Muscle of leg (tissue), 11 donors: Measurements from ENCODE around the gene TOP1. TPM values are rescaled to one million over a fixed set of nuclear protein-coding genes. Genes with fewer than 3 reads are reported as not detected.
A peak's percentile ranks its signal among the peaks of the same experiment; 100 is the strongest.

Source experiments
- DNase-seq: peaks from one replicate; pipeline ENCODE4 v3.0.0; 2013
- H3K27ac ChIP-seq: one replicate; pipeline ENCODE4 v1.5.1; 2013; ENCODE audit warnings: mild to moderate bottlenecking, low read length, control low read depth
- H3K27me3 ChIP-seq: one replicate; pipeline ENCODE4 v1.6.1; 2013; ENCODE audit warnings: low read length; ENCODE audit not compliant: control insufficient read depth, insufficient read depth
- H3K36me3 ChIP-seq: one replicate; pipeline ENCODE4 v1.6.1; 2013; ENCODE audit warnings: low read length; ENCODE audit not compliant: control insufficient read depth, insufficient read depth
- H3K4me1 ChIP-seq: one replicate; pipeline ENCODE4 v1.6.1; 2013; ENCODE audit warnings: low read length; ENCODE audit not compliant: control insufficient read depth, insufficient read depth
- H3K4me3 ChIP-seq: one replicate; pipeline ENCODE4 v1.5.1; 2013; ENCODE audit warnings: low read length, control low read depth
- H3K9me3 ChIP-seq: replicated peaks from 2 replicates; pipeline ENCODE4 v1.6.1; 2013; ENCODE audit warnings: low read depth, low read length; ENCODE audit not compliant: control insufficient read depth
- WGBS: methylation state at CpG from one replicate; pipeline ENCODE4 v1.1.5; 2013; ENCODE audit warnings: missing lambda C conversion rate; ENCODE audit not compliant: insufficient coverage; 5-methylcytosine and 5-hydroxymethylcytosine counted together
- polyA plus RNA-seq, 8 donors: library from polyadenylated mRNA; unstranded; fragments of 120-200 nt; gene quantifications; one replicate each; pipeline versions ENCODE4 v1.2.1 to v1.2.3, GENCODE V29; 2013; ENCODE audit warnings: inconsistent platforms in 1 of 8, low replicate concordance in 1 of 8; ENCODE audit not compliant: insufficient read length in 8 of 8, insufficient read depth in 1 of 8
- total RNA-seq: library from RNA; stranded (reverse); fragments of 120-200 nt; gene quantifications from one replicate; pipeline ENCODE4 v1.2.4, GENCODE V29; 2013

Gene TOP1
- total and polyA plus RNA-seq, 9 donors = 17.2 to 71.6 (median 57.9) TPM

- Histone ChIP-seq H3K27ac (peak overlapping the region; percentile 91), H3K9me3 (no peaks in the 10 kb centered on the region), H3K36me3 (peaks cover 17% of the 10 kb centered on the region), H3K4me1 (peaks cover 32% of the 10 kb centered on the region), H3K27me3 (no peaks in the 10 kb centered on the region), H3K4me3 (peak overlapping the region; percentile 66)
- WGBS = 26% methylated on average over 22 of the region's 23 CpGs
- DNase-seq = no peak
Measured at GRCh38 chr20:41135888-41136679, 107.5 kb downstream of the TOP1 start.

- under 1% methylated on average over 121 of the region's 121 CpGs for WGBS
- Histone ChIP-seq H3K36me3 (peaks cover 17% of the 10 kb centered on the region), H3K4me3 (peak within 1 kb of the TSS; percentile 66), H3K27ac (peak within 1 kb of the TSS; percentile 91), H3K27me3 (no peaks in the 10 kb centered on the region), H3K4me1 (peaks cover 40% of the 10 kb centered on the region), H3K9me3 (no peaks in the 10 kb centered on the region)
- peak; percentile 95 for DNase-seq
Measured at GRCh38 chr20:41136680-41137613, 108.3 kb downstream of the TOP1 start, which contains the start of gene PLCG1. PLCG1 (plus strand) TSS chr20:41137543; CDS start chr20:41137642, 99 bp downstream.

- Histone ChIP-seq H3K27me3 (no peaks in the 10 kb centered on the region), H3K36me3 (peaks cover 16% of the 10 kb centered on the region), H3K9me3 (no peaks in the 10 kb centered on the region), H3K4me1 (peaks cover 47% of the 10 kb centered on the region), H3K27ac (peak overlapping the region; percentile 88), H3K4me3 (peak overlapping the region; percentile 55)
- peak; percentile 94 for DNase-seq
- under 1% methylated on average over 64 of the region's 66 CpGs for WGBS
Measured at GRCh38 chr20:41137614-41138474, 109.2 kb downstream of the TOP1 start.

GRCh38 chr20:41138475-41139226 is 110.0 kb downstream of the TOP1 start:
- peaks cover 50% of the 10 kb centered on the region for H3K4me1 ChIP-seq
- H3K36me3 ChIP-seq = peaks cover 16% of the 10 kb centered on the region
- DNase-seq = peak; percentile 53
- 1% methylated on average over 9 of the region's 12 CpGs for WGBS
- H3K27me3 ChIP-seq = no peaks in the 10 kb centered on the region
- peak overlapping the region; percentile 88 for H3K27ac ChIP-seq
- H3K4me3 ChIP-seq = peak overlapping the region; percentile 55
- no peaks in the 10 kb centered on the region for H3K9me3 ChIP-seq

- WGBS = 80% methylated on average over 1 of the region's 5 CpGs
- H3K27ac ChIP-seq = peak overlapping the region; percentile 88
- H3K27me3 ChIP-seq = no peaks in the 10 kb centered on the region
- no peak for DNase-seq
- peak overlapping the region; percentile 55 for H3K4me3 ChIP-seq
- peaks cover 52% of the 10 kb centered on the region for H3K4me1 ChIP-seq
- peaks cover 19% of the 10 kb centered on the region for H3K36me3 ChIP-seq
- no peaks in the 10 kb centered on the region for H3K9me3 ChIP-seq
Measured at GRCh38 chr20:41139227-41140093, 110.8 kb downstream of the TOP1 start.

GRCh38 chr20:41140226-41141133 is 111.9 kb downstream of the TOP1 start:
- Histone ChIP-seq H3K27me3 (no peaks in the 10 kb centered on the region), H3K4me1 (peaks cover 58% of the 10 kb centered on the region), H3K36me3 (peaks cover 22% of the 10 kb centered on the region), H3K27ac (peak overlapping the region; percentile 80), H3K9me3 (no peaks in the 10 kb centered on the region), H3K4me3 (no peak overlapping the region)
- WGBS = 72% methylated on average over 9 of the region's 10 CpGs
- DNase-seq = no peak

- Histone ChIP-seq H3K27me3 (no peaks in the 10 kb centered on the region), H3K4me3 (no peak overlapping the region), H3K9me3 (no peaks in the 10 kb centered on the region), H3K36me3 (peaks cover 22% of the 10 kb centered on the region), H3K27ac (peak overlapping the region; percentile 80), H3K4me1 (peaks cover 63% of the 10 kb centered on the region)
- WGBS = 42% methylated on average over 8 of the region's 8 CpGs
- DNase-seq = peak; percentile 70
Measured at GRCh38 chr20:41141153-41141815, 112.7 kb downstream of the TOP1 start.
